Activated CD4-positive, CD25-positive, alpha-beta regulatory T cell treated with anti-CD3 and anti-CD28 coated beads, Interleukin-2, amount 50 U/mL, for 72 hours (primary cell): ENCODE data around the gene SDK1.

Experiments
- DNase-seq: peaks from one replicate; pipeline ENCODE4 v3.0.0; 2021

Gene SDK1

DNA sequence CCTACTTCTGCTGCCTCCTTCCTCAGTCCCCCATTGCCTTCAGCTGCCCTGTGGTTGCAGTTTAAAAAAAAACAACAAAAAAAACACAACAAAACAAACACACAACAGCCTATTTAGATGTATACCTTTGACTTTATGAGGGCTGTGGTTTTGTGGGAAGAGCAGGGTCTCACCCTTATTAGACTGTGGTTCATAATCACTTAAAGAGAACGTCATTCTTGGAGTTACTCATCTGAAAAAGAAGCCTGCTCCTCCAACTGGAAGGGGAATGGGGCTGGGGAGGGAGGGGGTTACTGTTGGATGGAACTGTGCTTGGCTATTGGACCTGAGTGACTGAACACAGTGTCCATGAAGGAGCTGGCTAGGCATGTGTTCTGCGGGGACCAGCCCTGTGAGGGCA is 48.1 kb downstream of the SDK1 start:
- no peak for DNase-seq

GRCh38 chr7:3356173-3356572 is 55.1 kb downstream of the SDK1 start:
- no peak for DNase-seq

- no peak for DNase-seq
Measured at GRCh38 chr7:3358991-3359390, 57.9 kb downstream of the SDK1 start.

DNA sequence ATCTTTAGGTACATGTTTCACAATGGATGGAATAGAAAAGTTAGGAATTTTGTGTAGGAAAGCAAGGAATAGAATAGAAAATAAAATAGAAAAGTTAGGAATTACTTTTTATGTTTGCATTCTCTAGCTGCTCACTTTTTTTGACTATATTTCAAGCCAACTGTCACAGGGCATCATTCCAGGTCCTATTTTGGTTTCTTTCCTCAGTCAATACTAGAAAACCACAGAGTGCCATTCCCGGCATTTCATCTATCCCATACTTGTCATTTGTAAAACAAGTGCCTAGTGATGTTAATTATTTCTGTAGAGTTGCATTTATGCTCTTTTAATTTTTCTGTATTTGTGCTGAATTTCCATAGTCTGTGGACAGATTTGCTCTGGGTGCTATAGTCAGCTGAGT is 66.2 kb downstream of the SDK1 start:
- no peak for DNase-seq

- DNase-seq = no peak
Measured at GRCh38 chr7:3370068-3370830, 69.2 kb downstream of the SDK1 start.

DNA sequence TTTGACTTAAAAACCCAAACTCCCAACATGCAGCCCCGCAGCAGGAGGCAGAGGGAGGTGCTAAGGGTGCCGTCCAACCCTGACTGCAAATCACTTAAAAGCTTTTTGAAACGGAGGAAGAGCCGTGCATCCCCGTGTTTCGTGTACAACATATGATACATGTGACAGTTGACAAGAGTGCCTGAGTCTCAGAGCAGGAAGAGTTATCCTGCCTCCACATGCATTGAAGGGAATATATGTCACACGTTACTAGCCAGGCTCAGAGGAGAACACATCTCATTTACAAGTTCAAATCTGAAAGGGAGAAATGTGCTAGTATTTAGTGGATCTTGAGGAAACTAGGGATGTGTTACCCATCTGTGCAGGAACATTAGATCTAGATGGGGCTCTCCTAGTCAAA is 69.9 kb downstream of the SDK1 start:
- no peak for DNase-seq

DNA sequence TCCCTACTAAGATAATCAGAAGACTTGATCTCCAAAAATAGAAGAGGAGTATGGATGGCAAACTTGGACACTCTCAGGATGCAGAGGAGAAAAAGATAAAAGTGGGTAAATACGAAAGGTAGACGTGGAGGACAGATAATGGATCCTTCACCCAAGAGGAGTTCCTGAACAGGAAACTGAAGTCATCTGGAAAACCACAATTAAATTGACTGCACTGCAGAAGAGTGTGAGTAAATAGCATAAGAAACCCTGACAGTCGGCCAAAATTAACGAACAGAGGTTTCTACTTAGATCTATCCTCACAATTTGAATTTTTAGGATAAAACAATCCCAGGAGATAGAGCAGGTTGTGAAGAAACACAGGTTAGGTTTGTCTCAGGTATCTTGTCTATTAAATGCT is 70.5 kb downstream of the SDK1 start:
- DNase-seq = no peak

DNA sequence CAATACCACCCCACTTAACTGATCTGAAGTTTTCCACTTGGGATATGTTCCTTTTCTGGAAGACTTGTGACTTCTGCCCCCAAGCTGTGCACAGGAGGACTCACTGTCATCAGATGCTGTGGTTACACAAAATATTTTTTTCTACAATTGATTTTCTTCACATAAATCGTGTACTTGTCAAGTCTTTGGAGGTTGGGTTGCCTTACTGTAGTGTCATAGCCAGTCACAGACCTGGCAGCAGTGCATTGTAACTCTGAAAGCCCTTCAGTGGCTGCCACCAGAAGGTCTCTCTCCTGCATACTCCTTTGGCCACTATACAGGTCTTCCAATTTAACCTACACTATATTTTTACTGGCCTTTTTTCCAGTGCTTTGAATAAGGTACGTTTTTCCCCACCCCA is 73.2 kb downstream of the SDK1 start:
- DNase-seq = no peak

DNA sequence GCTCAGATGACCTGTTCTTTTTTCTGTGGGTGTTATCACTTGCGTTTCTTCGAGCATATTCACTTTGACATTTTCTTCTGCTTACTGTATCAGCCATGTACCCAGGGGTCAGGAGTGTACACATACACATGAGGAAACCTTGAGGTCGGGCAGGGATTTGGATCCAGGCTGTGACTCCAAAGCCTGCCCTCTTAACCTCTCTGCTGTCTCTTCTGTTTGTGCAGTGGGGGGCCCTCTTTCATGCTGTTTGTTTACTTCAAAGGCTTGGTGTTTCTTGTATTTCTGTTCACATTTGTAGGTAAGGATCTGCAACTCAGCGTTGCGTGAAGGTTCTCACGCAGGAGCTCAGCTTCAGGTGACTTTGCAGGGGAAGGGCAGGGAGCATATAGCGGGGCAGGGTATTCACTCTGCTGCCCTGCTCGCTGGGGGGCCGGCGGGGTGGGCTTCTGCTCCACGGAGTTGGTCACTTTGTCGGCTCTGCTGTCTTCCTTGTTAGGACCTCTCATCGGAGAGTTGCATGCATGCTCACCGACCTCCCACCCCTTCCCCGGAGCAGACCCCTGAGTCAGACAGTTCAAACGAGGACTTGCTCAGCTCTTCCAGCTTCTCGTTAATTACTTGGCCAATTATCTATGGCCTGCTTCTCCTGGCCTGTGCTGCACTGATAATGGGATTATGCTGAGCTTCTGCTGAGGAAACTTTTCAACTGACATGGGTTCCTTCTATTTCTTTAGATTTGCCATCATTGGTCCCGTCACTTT is 77.5 kb downstream of the SDK1 start:
- no peak for DNase-seq

GRCh38 chr7:3380034-3380433 is 79.0 kb downstream of the SDK1 start:
- no peak for DNase-seq

DNA sequence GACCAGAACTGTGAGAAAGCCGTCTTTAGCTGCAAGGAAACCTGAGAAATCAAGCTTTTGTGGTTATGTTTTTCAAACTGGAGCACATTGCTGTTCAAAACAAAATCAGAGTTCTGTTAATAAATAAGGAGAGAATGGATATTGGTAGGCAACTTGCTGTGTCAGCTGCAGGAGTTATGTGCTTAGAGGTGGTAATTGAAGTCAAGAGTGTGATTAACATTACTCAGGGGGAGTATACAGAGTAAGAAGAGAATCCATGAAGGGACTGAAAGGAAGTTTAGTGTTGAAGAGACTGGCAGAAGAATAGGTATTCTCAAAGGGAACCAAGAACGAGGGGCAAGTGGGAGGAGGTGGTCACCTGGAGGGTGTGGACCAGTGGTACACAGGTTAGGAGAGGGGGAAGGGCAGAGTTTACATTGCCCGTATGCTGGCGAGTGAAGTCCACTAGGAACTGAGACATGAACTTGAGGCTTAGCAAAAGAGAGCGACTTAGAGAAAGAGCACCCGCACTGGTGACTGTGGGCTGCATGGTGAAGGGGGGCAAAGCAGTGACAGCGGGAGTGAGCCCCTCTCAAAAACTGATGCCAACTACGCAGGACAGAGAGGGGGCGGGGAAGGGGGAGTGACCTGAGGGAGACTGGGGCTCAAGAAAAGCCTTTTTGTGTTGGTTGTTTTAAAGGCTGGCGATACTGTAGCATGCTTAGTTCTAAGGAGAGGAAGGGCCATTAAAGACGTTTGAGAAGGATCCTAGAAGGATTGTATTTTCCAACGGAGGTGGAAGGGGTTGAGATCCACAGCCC is 80.0 kb downstream of the SDK1 start:
- no peak for DNase-seq

DNA sequence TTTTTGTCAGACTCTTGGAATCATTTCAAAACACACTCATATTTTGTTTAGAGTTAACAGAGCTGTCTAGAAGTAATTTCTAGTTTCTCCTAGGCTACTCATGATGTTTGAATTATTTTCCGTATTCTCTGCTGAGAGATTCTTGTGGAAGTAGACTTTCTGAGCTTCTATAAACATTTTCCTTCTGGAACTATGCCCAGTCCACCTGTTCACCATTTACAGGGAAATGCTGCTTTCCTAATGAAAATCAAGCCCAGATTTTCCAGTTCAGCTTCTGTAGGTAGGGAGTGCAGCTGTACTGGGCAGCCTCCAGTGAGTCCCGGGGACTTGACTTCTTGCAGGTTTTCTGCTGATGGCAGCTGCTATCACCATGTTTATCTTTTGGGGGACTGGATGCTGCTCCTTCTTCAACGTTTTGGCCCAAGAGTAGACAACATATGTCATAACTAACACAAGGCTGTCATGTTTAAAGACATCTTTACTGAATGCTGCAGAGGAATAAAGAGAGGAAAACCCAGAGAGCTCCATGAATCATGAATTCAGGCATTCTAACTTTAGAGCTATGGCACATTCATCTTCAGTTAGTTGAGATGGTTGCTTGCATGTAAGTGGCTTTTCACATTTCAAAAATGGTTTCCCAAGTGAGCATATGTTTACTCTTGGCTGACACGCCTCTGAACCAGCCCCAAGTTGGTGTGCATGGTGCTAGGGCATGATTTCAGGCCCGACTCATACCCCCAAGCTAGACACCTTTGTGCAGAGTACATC is 85.6 kb downstream of the SDK1 start:
- DNase-seq = no peak

DNA sequence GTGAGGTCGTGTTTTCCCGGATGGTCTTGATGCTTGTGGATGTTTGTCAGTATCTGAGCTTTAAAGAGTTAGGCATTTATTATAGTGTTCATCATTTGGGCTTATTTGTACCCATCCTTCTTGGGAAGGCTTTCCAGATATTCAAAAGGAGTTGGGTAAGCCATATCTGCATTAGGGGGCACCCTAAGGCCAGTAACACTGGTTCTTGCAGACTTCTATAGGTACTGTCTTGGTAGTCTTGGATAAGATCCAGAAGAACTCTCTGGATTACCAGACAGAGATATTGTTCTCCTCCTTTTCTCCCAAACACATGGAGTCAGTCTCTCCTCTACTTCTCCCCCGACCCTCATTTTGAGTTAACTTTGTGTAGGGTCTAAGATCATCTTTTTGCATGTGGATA is 92.8 kb downstream of the SDK1 start:
- no peak for DNase-seq

DNA sequence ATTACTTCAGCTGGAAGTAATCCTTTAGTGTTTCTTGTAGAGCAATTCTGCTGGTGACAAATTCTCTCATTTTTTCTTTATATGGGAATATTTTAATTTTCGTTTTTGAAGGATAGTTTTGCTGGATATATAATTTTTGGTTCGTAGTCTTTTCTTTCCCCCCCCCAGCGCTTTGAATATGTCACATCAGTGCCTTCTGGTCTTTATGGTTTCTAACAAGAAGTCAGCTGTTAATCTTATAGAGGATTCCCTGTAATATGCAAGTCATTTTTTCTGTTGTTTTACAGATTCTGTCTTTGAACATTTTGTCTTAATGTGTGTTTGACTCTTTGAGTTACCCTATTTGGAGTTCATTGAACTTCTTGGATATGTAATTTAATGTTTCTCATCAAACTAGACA is 96.3 kb downstream of the SDK1 start:
- DNase-seq = no peak

- no peak for DNase-seq
Measured at GRCh38 chr7:3399858-3400257, 98.8 kb downstream of the SDK1 start.

- no peak for DNase-seq
Measured at GRCh38 chr7:3404501-3404900, 103.4 kb downstream of the SDK1 start.

- DNase-seq = no peak
Measured at GRCh38 chr7:3408814-3409595, 108.0 kb downstream of the SDK1 start.

GRCh38 chr7:3412871-3413270 is 111.8 kb downstream of the SDK1 start:
- DNase-seq = no peak

- no peak for DNase-seq
Measured at GRCh38 chr7:3415861-3416312, 114.8 kb downstream of the SDK1 start.

DNA sequence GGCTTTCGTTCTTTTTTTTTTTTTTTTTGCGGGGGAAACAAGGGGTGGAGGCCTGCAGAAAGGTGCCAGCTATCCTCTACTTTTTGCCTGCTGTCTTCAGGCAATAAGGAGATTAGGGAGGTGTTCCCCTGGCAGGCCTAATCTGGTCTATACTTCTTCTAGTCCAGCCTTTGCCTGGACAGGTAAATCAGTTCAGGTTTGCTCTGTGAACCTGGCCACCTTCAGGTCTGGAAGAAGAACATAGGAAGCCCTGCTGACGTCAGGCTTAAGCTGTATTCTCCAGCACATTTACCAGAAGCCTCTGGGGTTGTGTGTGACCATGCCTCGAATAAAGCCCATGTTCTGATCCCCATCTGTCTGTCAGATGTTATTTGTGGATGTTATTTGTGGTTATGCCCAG is 115.4 kb downstream of the SDK1 start:
- no peak for DNase-seq

DNA sequence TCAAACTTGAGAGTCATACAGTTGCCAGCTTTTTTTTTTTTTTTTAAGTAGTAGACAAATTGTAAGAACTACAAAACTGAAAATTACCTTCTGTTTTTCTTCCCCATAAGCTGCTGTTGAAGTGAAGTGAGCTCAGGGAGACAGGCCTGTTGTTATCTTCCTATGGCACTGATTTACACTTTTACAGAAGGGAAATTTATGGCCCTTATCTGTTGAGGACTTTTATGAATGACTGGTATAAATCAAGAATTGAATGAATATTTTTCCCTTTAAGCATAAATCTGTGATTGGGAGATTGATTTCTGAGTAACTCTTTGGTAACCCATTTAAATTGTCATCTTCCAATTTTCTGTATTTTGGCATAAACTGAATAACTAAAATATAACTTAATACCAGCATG is 124.0 kb downstream of the SDK1 start:
- DNase-seq = no peak

GRCh38 chr7:3426064-3426463 is 125.0 kb downstream of the SDK1 start:
- DNase-seq = no peak
